Measurements from ENCODE around the gene BRCA2. TPM values are rescaled to one million over a fixed set of nuclear protein-coding genes. Genes with fewer than 3 reads are reported as not detected.

BRCA2 gene
- total and polyA plus RNA-seq, 3 experiments from 2014 or later: 1.3 to 14.2 (median 12.6) TPM

- POLR2A ChIA-PET: no interaction called here
- Histone ChIP-seq H3K36me3 (ENCODE audit: insufficient read depth, low read length) (no peaks in the 10 kb centered on the region), H3K4me3 (ENCODE audit: low read length) (no peak overlapping the region), H3K27me3 (ENCODE audit: insufficient read depth, low read length, poor library complexity, severe bottlenecking) (no peaks in the 10 kb centered on the region), H3K4me1 (ENCODE audit: insufficient read depth, low read length) (peaks cover 12% of the 10 kb centered on the region), H3K27ac (ENCODE audit: low read depth, low read length) (no peak overlapping the region), H3K9me3 (ENCODE audit: low read length) (no peaks in the 10 kb centered on the region)
- Mint-ChIP-seq H3K27ac (no peak overlapping the region), H3K9me3 (no peaks in the 10 kb centered on the region), H3K4me3 (no peak overlapping the region), H3K4me1 (peaks cover 16 to 23% (median 17%) of the 10 kb centered on the region in 3 donors), H3K27me3 (no peaks in the 10 kb centered on the region), H3K36me3 (peaks cover 6 to 29% (median 14%) of the 10 kb centered on the region in 3 donors)
- no peak for DNase-seq
- CTCF ChIA-PET: interaction anchor here (1.3 kb wide), 1 partner anchor 17 kb away, joined by 4 read pairs; no protein-coding TSS in a partner anchor
Measured at GRCh38 chr13:32431361-32431760, 116.1 kb downstream of the BRCA2 start.

GRCh38 chr13:32432856-32433255 is 117.5 kb downstream of the BRCA2 start:
- no peaks in the 10 kb centered on the region for H3K36me3 ChIP-seq (ENCODE audit: insufficient read depth, low read length)
- H3K27me3 Mint-ChIP-seq: no peaks in the 10 kb centered on the region
- H3K9me3 ChIP-seq (ENCODE audit: low read length): no peaks in the 10 kb centered on the region
- ChIA-PET CTCF (interaction anchor here (1.0 kb wide), 1 partner anchor 207 kb away, joined by 3 read pairs; no protein-coding TSS in a partner anchor), POLR2A (no interaction called here)
- H3K27me3 ChIP-seq (ENCODE audit: insufficient read depth, low read length, poor library complexity, severe bottlenecking): no peaks in the 10 kb centered on the region
- no peaks in the 10 kb centered on the region for H3K9me3 Mint-ChIP-seq
- no peak for DNase-seq
- H3K4me3 Mint-ChIP-seq: peak overlapping the region in 1 of 7 donors; percentile 58
- H3K4me3 ChIP-seq (ENCODE audit: low read length): no peak overlapping the region
- no peak overlapping the region for H3K27ac Mint-ChIP-seq
- H3K36me3 Mint-ChIP-seq: peaks cover 6 to 27% (median 14%) of the 10 kb centered on the region in 3 donors
- peaks cover 12% of the 10 kb centered on the region for H3K4me1 ChIP-seq (ENCODE audit: insufficient read depth, low read length)
- H3K4me1 Mint-ChIP-seq: peaks cover 12 to 21% (median 13%) of the 10 kb centered on the region in 3 donors
- H3K27ac ChIP-seq (ENCODE audit: low read depth, low read length): no peak overlapping the region

- DNase-seq: no peak
- Histone ChIP-seq H3K36me3 (ENCODE audit: insufficient read depth, low read length) (no peaks in the 10 kb centered on the region), H3K4me1 (ENCODE audit: insufficient read depth, low read length) (no peaks in the 10 kb centered on the region), H3K27me3 (ENCODE audit: insufficient read depth, low read length, poor library complexity, severe bottlenecking) (no peaks in the 10 kb centered on the region), H3K27ac (ENCODE audit: low read depth, low read length) (no peak overlapping the region), H3K4me3 (ENCODE audit: low read length) (no peak overlapping the region), H3K9me3 (ENCODE audit: low read length) (no peaks in the 10 kb centered on the region)
- Mint-ChIP-seq H3K4me1 (peaks cover 0 to 3% (median 3%) of the 10 kb centered on the region in 3 donors), H3K27me3 (no peaks in the 10 kb centered on the region), H3K4me3 (no peak overlapping the region), H3K9me3 (no peaks in the 10 kb centered on the region), H3K27ac (no peak overlapping the region), H3K36me3 (peaks cover 9 to 26% (median 14%) of the 10 kb centered on the region in 3 donors)
- CTCF ChIA-PET: interaction anchor here (1.9 kb wide), 1 partner anchor 10 kb away, joined by 4 read pairs; no protein-coding TSS in a partner anchor
- POLR2A ChIA-PET: no interaction called here
Measured at GRCh38 chr13:32438871-32439270, 123.6 kb downstream of the BRCA2 start.

GRCh38 chr13:32443111-32443510 is 127.8 kb downstream of the BRCA2 start:
- no peaks in the 10 kb centered on the region for H3K9me3 Mint-ChIP-seq
- no peaks in the 10 kb centered on the region for H3K9me3 ChIP-seq (ENCODE audit: low read length)
- H3K4me1 ChIP-seq (ENCODE audit: insufficient read depth, low read length): no peaks in the 10 kb centered on the region
- CTCF ChIA-PET: interaction anchor here (0.6 to 1.6 kb wide), 9 partner anchors 9 to 533 kb away, joined by 3 to 7 read pairs (median 3); partner anchors contain the start of gene N4BP2L1
- H3K4me3 ChIP-seq (ENCODE audit: low read length): no peak overlapping the region
- peaks cover 0 to 18% (median 10%) of the 10 kb centered on the region in 3 donors for H3K36me3 Mint-ChIP-seq
- no peaks in the 10 kb centered on the region for H3K27me3 Mint-ChIP-seq
- H3K4me3 Mint-ChIP-seq: no peak overlapping the region
- H3K4me1 Mint-ChIP-seq: peaks cover 0 to 3% (median 3%) of the 10 kb centered on the region in 3 donors
- POLR2A ChIA-PET: no interaction called here
- no peak overlapping the region for H3K27ac ChIP-seq (ENCODE audit: low read depth, low read length)
- H3K27me3 ChIP-seq (ENCODE audit: insufficient read depth, low read length, poor library complexity, severe bottlenecking): no peaks in the 10 kb centered on the region
- peak in 3 of 5 donors; percentile 20 to 55 (median 47) for DNase-seq
- H3K27ac Mint-ChIP-seq: peak overlapping the region in 2 of 8 donors; percentile 3 to 49
- H3K36me3 ChIP-seq (ENCODE audit: insufficient read depth, low read length): no peaks in the 10 kb centered on the region

GRCh38 chr13:32445461-32445860 is 130.2 kb downstream of the BRCA2 start:
- Histone ChIP-seq H3K4me1 (ENCODE audit: insufficient read depth, low read length) (no peaks in the 10 kb centered on the region), H3K9me3 (ENCODE audit: low read length) (no peaks in the 10 kb centered on the region), H3K4me3 (ENCODE audit: low read length) (no peak overlapping the region), H3K27me3 (ENCODE audit: insufficient read depth, low read length, poor library complexity, severe bottlenecking) (no peaks in the 10 kb centered on the region), H3K36me3 (ENCODE audit: insufficient read depth, low read length) (no peaks in the 10 kb centered on the region), H3K27ac (ENCODE audit: low read depth, low read length) (no peak overlapping the region)
- no peak for DNase-seq
- Mint-ChIP-seq H3K4me1 (peaks cover 1 to 3% (median 3%) of the 10 kb centered on the region in 3 donors), H3K27me3 (no peaks in the 10 kb centered on the region), H3K9me3 (no peaks in the 10 kb centered on the region), H3K27ac (no peak overlapping the region), H3K36me3 (peaks cover 0 to 11% (median 8%) of the 10 kb centered on the region in 3 donors), H3K4me3 (no peak overlapping the region)
- ChIA-PET CTCF (interaction anchor here (1.3 kb wide), 1 partner anchor 64 kb away, joined by 6 read pairs; no protein-coding TSS in a partner anchor), POLR2A (interaction anchor here (0.6 kb wide), 1 partner anchor 332 kb away, joined by 8 read pairs; no protein-coding TSS in a partner anchor)

- Histone ChIP-seq H3K27me3 (ENCODE audit: insufficient read depth, low read length, poor library complexity, severe bottlenecking) (no peaks in the 10 kb centered on the region), H3K4me1 (ENCODE audit: insufficient read depth, low read length) (no peaks in the 10 kb centered on the region), H3K27ac (ENCODE audit: low read depth, low read length) (no peak overlapping the region), H3K4me3 (ENCODE audit: low read length) (no peak overlapping the region), H3K9me3 (ENCODE audit: low read length) (no peaks in the 10 kb centered on the region), H3K36me3 (ENCODE audit: insufficient read depth, low read length) (no peaks in the 10 kb centered on the region)
- no peak for DNase-seq
- POLR2A ChIA-PET: interaction anchor here (0.6 kb wide), 1 partner anchor 331 kb away, joined by 8 read pairs; no protein-coding TSS in a partner anchor
- CTCF ChIA-PET: interaction anchor here (1.3 kb wide), 1 partner anchor 65 kb away, joined by 6 read pairs; no protein-coding TSS in a partner anchor
- peaks cover 3 to 12% (median 9%) of the 10 kb centered on the region in 3 donors for H3K36me3 Mint-ChIP-seq
- no peak overlapping the region for H3K4me3 Mint-ChIP-seq
- H3K4me1 Mint-ChIP-seq: peaks cover 1 to 3% (median 3%) of the 10 kb centered on the region in 3 donors
- no peaks in the 10 kb centered on the region for H3K27me3 Mint-ChIP-seq
- peaks cover 0 to 2% (median 0%) of the 10 kb centered on the region in 5 donors for H3K9me3 Mint-ChIP-seq
- H3K27ac Mint-ChIP-seq: no peak overlapping the region
Measured at GRCh38 chr13:32446220-32446619, 130.9 kb downstream of the BRCA2 start.

GRCh38 chr13:32446773-32447465 is 131.6 kb downstream of the BRCA2 start:
- Mint-ChIP-seq H3K4me3 (no peak overlapping the region), H3K36me3 (peaks cover 4 to 13% (median 9%) of the 10 kb centered on the region in 3 donors), H3K27ac (peak overlapping the region in 2 of 8 donors; percentile 38 to 53), H3K4me1 (peaks cover 1 to 3% (median 3%) of the 10 kb centered on the region in 3 donors), H3K9me3 (peaks cover 0 to 2% (median 0%) of the 10 kb centered on the region in 5 donors), H3K27me3 (no peaks in the 10 kb centered on the region)
- ChIA-PET POLR2A (no interaction called here), CTCF (no interaction called here)
- Histone ChIP-seq H3K27ac (ENCODE audit: low read depth, low read length) (no peak overlapping the region), H3K9me3 (ENCODE audit: low read length) (no peaks in the 10 kb centered on the region), H3K36me3 (ENCODE audit: insufficient read depth, low read length) (no peaks in the 10 kb centered on the region), H3K4me3 (ENCODE audit: low read length) (no peak overlapping the region), H3K27me3 (ENCODE audit: insufficient read depth, low read length, poor library complexity, severe bottlenecking) (no peaks in the 10 kb centered on the region), H3K4me1 (ENCODE audit: insufficient read depth, low read length) (no peaks in the 10 kb centered on the region)
- no peak for DNase-seq

Measured in CD8-positive, alpha-beta memory T cell (primary cell).